Natural killer cell (primary cell): Measurements from ENCODE around the gene PCBP1. TPM values are rescaled to one million over a fixed set of nuclear protein-coding genes. Genes with fewer than 3 reads are reported as not detected.

Source experiments
- ATAC-seq, 3 donors: fragments of 150-1000 bp in 2 of 3; fragments of 200-7000 bp in 1 of 3; cut with Tn5 transposase; 1 replicate in 1 of 3; 2 replicates in 2 of 3; pipeline ENCODE4 v1.10.0; 2021; ENCODE audit warnings: mild to moderate bottlenecking in 2 of 3, moderate library complexity in 2 of 3
- DNase-seq, 2 donors: peaks; one replicate each; pipeline versions ENCODE4 v3.0.0 to v3.0.0-alpha.2; 2013 to 2021; ENCODE audit warnings: mixed read lengths in 1 of 2
- H3K27ac ChIP-seq: one replicate; pipeline ENCODE4 v1.5.1; 2013; ENCODE audit warnings: mild to moderate bottlenecking, low read length
- H3K27me3 ChIP-seq: one replicate; pipeline ENCODE4 v1.6.1; 2013; ENCODE audit warnings: low read length; ENCODE audit not compliant: control insufficient read depth, insufficient read depth
- H3K36me3 ChIP-seq: one replicate; pipeline ENCODE4 v1.6.1; 2013; ENCODE audit warnings: low read length; ENCODE audit not compliant: control insufficient read depth, insufficient read depth
- H3K4me1 ChIP-seq: one replicate; pipeline ENCODE4 v1.6.1; 2013; ENCODE audit warnings: low read length; ENCODE audit not compliant: control insufficient read depth, insufficient read depth
- H3K4me3 ChIP-seq: one replicate; pipeline ENCODE4 v1.5.1; 2013; ENCODE audit warnings: low read length
- H3K9me3 ChIP-seq: one replicate; pipeline ENCODE4 v1.6.1; 2013; ENCODE audit warnings: low read length; ENCODE audit not compliant: control insufficient read depth, insufficient read depth
- H3K27ac Mint-ChIP-seq, 2 donors: one replicate each; pipeline ENCODE4 v1.8.0; 2022; ENCODE audit warnings: mild to moderate bottlenecking in 2 of 2, mixed read lengths in 2 of 2, moderate library complexity in 1 of 2
- H3K27me3 Mint-ChIP-seq, 2 donors: one replicate each; pipeline ENCODE4 v1.8.0; 2022; ENCODE audit warnings: low read depth in 2 of 2, mixed read lengths in 2 of 2
- H3K36me3 Mint-ChIP-seq: one replicate; pipeline ENCODE4 v1.8.0; 2022; ENCODE audit warnings: mixed read lengths
- H3K4me1 Mint-ChIP-seq, 2 donors: one replicate each; pipeline ENCODE4 v1.8.0; 2022; ENCODE audit warnings: mixed read lengths in 2 of 2
- H3K4me3 Mint-ChIP-seq: one replicate; pipeline ENCODE4 v1.8.0; 2022; ENCODE audit warnings: mild to moderate bottlenecking, moderate library complexity, mixed read lengths
- H3K9me3 Mint-ChIP-seq, 2 donors: one replicate each; pipeline ENCODE4 v1.8.0; 2022; ENCODE audit warnings: mixed read lengths in 2 of 2
- CTCF ChIP-seq: fragments of 200-600 bp; IDR thresholded peaks from one replicate; pipeline ENCODE4 v1.8.0; 2022; ENCODE audit warnings: antibody characterized with exemption
- whole genome bisulfite sequencing: methylation state at CpG from one replicate; pipeline ENCODE4 v1.1.7; 2013; ENCODE audit warnings: missing lambda C conversion rate; ENCODE audit not compliant: insufficient coverage; 5-methylcytosine and 5-hydroxymethylcytosine counted together
- intact Hi-C: fragments of 100-400 bp; cut with micrococcal nuclease; formaldehyde crosslinking; loops from one replicate; pipeline ENCODE4 v1.14.2; 2022
- total RNA-seq, 4 donors: library from RNA; stranded (reverse); fragments of 120-200 nt in 1 of 4; gene quantifications; one replicate each; pipeline versions ENCODE4 v1.2.3 to v1.2.4, GENCODE V29; 2013 to 2022

PCBP1 gene
- total RNA-seq, 3 donors from 2014 or later (not counting 1 experiment from before 2014, with no cell fraction given), result 329 to 358 (median 352) TPM

- Mint-ChIP-seq H3K36me3 (no peaks in the 10 kb centered on the region), H3K4me1 (peaks cover 40 to 44% of the 10 kb centered on the region in 2 donors), H3K4me3 (no peak overlapping the region), H3K27me3 (no peaks in the 10 kb centered on the region), H3K27ac (peak overlapping the region; percentile 61 to 91), H3K9me3 (no peaks in the 10 kb centered on the region)
- Histone ChIP-seq H3K9me3 (no peaks in the 10 kb centered on the region), H3K4me3 (no peak overlapping the region), H3K27me3 (no peaks in the 10 kb centered on the region), H3K4me1 (peaks cover 60% of the 10 kb centered on the region), H3K36me3 (no peaks in the 10 kb centered on the region), H3K27ac (no peak overlapping the region)
- 98% methylated on average over 6 of the region's 7 CpGs for WGBS
- DNase-seq, result no peak
- intact Hi-C loops, result no loop called here
- ATAC-seq, result no peak
- TF ChIP-seq CTCF, result no peak
These were observed 24.7 kb downstream of the PCBP1 start for GRCh38 chr2:70111752-70112591.

GRCh38 chr2:70113359-70114070 lies 26.2 kb downstream of the PCBP1 start:
- H3K36me3 ChIP-seq, result no peaks in the 10 kb centered on the region
- H3K9me3 ChIP-seq, result no peaks in the 10 kb centered on the region
- TF ChIP-seq CTCF, result no peak
- no peak for DNase-seq
- H3K4me1 ChIP-seq, result peaks cover 45% of the 10 kb centered on the region
- Mint-ChIP-seq H3K9me3 (no peaks in the 10 kb centered on the region), H3K36me3 (no peaks in the 10 kb centered on the region), H3K27ac (no peak overlapping the region), H3K4me3 (no peak overlapping the region), H3K4me1 (peaks cover 24 to 28% of the 10 kb centered on the region in 2 donors), H3K27me3 (no peaks in the 10 kb centered on the region)
- ATAC-seq, result no peak
- WGBS, result 95% methylated on average over 4 of the region's 4 CpGs
- intact Hi-C loops, result no loop called here
- H3K27ac ChIP-seq, result no peak overlapping the region
- H3K27me3 ChIP-seq, result no peaks in the 10 kb centered on the region
- H3K4me3 ChIP-seq, result no peak overlapping the region

GRCh38 chr2:70115646-70116442 lies 28.6 kb downstream of the PCBP1 start:
- H3K27me3 ChIP-seq, result no peaks in the 10 kb centered on the region
- no peak overlapping the region for H3K27ac ChIP-seq
- Mint-ChIP-seq H3K36me3 (no peaks in the 10 kb centered on the region), H3K4me1 (peaks cover 22 to 31% of the 10 kb centered on the region in 2 donors), H3K4me3 (no peak overlapping the region), H3K27ac (peak overlapping the region in 1 of 2 donors; percentile 65), H3K9me3 (no peaks in the 10 kb centered on the region), H3K27me3 (no peaks in the 10 kb centered on the region)
- no peak for TF ChIP-seq CTCF
- no peaks in the 10 kb centered on the region for H3K36me3 ChIP-seq
- no peak overlapping the region for H3K4me3 ChIP-seq
- intact Hi-C loops, result no loop called here
- WGBS, result 51% methylated on average over 8 of the region's 8 CpGs
- H3K9me3 ChIP-seq, result no peaks in the 10 kb centered on the region
- peak; percentile 48 to 76 (median 68) for ATAC-seq
- peaks cover 22% of the 10 kb centered on the region for H3K4me1 ChIP-seq
- DNase-seq, result peak in 1 of 2 donors; percentile 42
